Prostate gland (tissue), 2 donors: ENCODE measurements around the gene RASGRF2. TPM values are rescaled to one million over a fixed set of nuclear protein-coding genes. Genes with fewer than 3 reads are reported as not detected.
"Not testable (repeated sequence)": the region's sequence is repeated elsewhere in the genome, so short reads cannot be mapped to it uniquely, and the experiment has no call there.

Source experiments
- DNase-seq: peaks from one replicate; pipeline ENCODE4 v3.0.0-alpha.2; 2019; ENCODE audit warnings: low spot score
- H3K27ac ChIP-seq, 2 donors: fragments of 200-600 bp; sonication (generic); 2 replicates each; pipeline ENCODE4 v1.5.1; 2017 to 2019
- H3K27me3 ChIP-seq: fragments of 200-600 bp; sonication (generic); replicated peaks from 2 replicates; pipeline ENCODE4 v1.5.1; 2019; ENCODE audit not compliant: insufficient read depth
- H3K36me3 ChIP-seq, 2 donors: fragments of 200-600 bp; sonication (generic); 1 replicate in 1 of 2; 2 replicates in 1 of 2; pipeline versions ENCODE4 v1.5.1 to v1.8.1; 2017 to 2019
- H3K4me1 ChIP-seq: fragments of 200-600 bp; sonication (generic); replicated peaks from 2 replicates; pipeline ENCODE4 v1.5.1; 2019
- H3K4me3 ChIP-seq, 2 donors: fragments of 200-600 bp; sonication (generic); 2 replicates each; pipeline ENCODE4 v1.5.1; 2017 to 2019
- H3K9me3 ChIP-seq: fragments of 200-600 bp; sonication (generic); 2 replicates; pipeline ENCODE4 v1.5.1; 2017
- CTCF ChIP-seq, 4 experiments: fragments of 200-600 bp in 2 of 4; fragments of 450-650 bp in 2 of 4; sonication (generic) in 2 of 4; IDR thresholded peaks; 1 replicate in 3 of 4; 2 replicates in 1 of 4; pipeline ENCODE4 v1.5.1; 2016 to 2019; ENCODE audit warnings: antibody characterized with exemption in 4 of 4, mild to moderate bottlenecking in 2 of 4, moderate library complexity in 2 of 4
- POLR2A ChIP-seq: fragments of 450-650 bp; IDR thresholded peaks from one replicate; pipeline ENCODE4 v1.6.1; 2016; ENCODE audit warnings: antibody characterized with exemption, mild to moderate bottlenecking
- POLR2AphosphoS5 ChIP-seq: sonication (generic); formaldehyde crosslinking; IDR thresholded peaks from one replicate; pipeline ENCODE4 v1.6.1; 2017; ENCODE audit warnings: antibody characterized with exemption
- WGBS: methylation state at CpG from one replicate; pipeline ENCODE4 v1.1.5; 2018; 5-methylcytosine and 5-hydroxymethylcytosine counted together
- intact Hi-C: fragments of 100-400 bp; cut with DNase I; formaldehyde crosslinking; loops from one replicate; pipeline ENCODE4 v1.14.2; 2022
- small RNA-seq, 2 donors: library from RNA; depleted of rRNA; stranded (forward); fragments of <200 nt; gene quantifications; one replicate each; pipeline ENCODE3, GENCODE V24; 2016
- total RNA-seq, 2 donors: library from RNA; depleted of rRNA; stranded (reverse); fragments of >200 nt; gene quantifications; one replicate each; pipeline ENCODE4 v1.1.0, GENCODE V29; 2016

The RASGRF2 gene
- total RNA-seq, 2 donors from 2014 or later = 3.0 to 7.6 TPM

DNA sequence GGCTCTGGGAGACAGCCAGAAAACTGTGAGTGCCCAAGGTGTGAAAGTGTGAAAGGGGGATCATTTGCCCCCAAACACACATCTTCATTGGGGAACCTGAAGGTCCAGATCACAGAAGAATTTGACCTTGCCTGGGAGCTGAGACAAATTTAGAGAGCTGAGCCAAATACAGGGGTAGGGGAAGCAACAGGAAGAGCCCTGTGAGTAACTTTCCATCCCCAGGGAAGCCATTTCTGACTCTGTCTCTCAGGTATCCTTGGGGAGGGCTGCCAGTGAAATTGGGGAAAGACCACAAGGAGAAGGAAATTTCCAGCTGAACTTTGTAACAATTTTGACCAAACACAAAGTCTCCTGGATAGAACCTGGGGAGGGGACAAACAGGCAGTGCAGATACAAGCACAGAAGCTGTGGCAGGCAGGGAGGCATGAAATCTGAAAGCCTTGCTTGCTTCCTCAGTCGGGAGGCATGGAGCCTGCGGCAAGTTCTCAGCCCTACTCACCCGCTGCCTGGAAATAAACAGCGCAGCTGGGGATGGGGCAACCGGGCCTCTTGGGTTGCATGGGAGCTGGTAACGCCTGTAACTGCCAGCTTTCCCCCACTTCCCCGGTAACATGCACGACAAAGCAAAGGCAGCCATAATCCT, 309.7 kb downstream of the RASGRF2 start:
- intact Hi-C loops = no loop called here
- H3K27ac ChIP-seq = no peak overlapping the region
- WGBS = 95% methylated on average over 8 of the region's 8 CpGs

DNA sequence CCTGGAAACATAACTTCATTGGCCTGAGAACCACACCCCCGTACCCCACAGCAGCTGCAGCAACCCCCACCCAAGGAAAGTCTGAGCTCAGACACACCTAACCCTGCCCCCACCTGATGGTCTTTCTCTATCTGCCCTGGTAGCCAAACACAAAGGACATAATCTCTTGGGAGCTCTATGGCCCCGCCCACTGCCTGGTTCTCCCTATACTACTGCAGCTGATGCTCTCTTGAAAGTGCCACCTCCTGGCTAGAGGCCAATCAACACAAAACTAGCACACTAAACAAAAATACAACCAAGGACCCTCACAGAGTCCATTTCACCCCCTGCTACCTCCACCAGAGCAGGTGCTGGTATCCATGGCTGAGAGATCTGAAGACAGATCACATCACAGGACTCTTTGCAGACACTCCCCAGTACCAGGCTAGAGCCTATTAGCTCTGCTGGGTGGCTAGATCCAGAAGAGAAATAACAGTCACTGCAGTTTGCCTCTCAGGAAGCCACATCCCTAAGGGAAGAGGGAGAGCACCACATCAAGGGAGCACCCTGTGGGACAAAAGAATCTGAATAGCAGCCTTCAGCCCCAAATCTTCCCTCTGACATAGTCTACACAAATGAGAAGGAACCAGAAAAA, 310.3 kb downstream of the RASGRF2 start:
- DNase-seq, H3K4me3 ChIP-seq, H3K36me3 ChIP-seq, H3K9me3 ChIP-seq, H3K27ac ChIP-seq, H3K27me3 ChIP-seq, H3K4me1 ChIP-seq, intact Hi-C loops: not testable (repeated sequence)
- 100% methylated on average over 2 of the region's 2 CpGs for WGBS

More for the DNA sequence above, 309.7 kb downstream of the RASGRF2 start:
- Histone ChIP-seq H3K4me3 (no peak overlapping the region), H3K36me3 (no peaks in the 10 kb centered on the region), H3K4me1 (no peaks in the 10 kb centered on the region), H3K9me3 (no peaks in the 10 kb centered on the region), H3K27me3 (no peaks in the 10 kb centered on the region)
- TF ChIP-seq CTCF (IDR thresholded peaks at IDR 0.05) = no peak
- TF ChIP-seq POLR2AphosphoS5 = no peak
- no peak for TF ChIP-seq POLR2A
- no peak for DNase-seq

Small RNA genes within 50 kb of the gene (small RNA-seq; reads per million reads assigned to genes)
- 0 reads per million in 2 donors for gene AC026436.1
